ENCODE measurements around the gene IL5.

Gene IL5

DNA sequence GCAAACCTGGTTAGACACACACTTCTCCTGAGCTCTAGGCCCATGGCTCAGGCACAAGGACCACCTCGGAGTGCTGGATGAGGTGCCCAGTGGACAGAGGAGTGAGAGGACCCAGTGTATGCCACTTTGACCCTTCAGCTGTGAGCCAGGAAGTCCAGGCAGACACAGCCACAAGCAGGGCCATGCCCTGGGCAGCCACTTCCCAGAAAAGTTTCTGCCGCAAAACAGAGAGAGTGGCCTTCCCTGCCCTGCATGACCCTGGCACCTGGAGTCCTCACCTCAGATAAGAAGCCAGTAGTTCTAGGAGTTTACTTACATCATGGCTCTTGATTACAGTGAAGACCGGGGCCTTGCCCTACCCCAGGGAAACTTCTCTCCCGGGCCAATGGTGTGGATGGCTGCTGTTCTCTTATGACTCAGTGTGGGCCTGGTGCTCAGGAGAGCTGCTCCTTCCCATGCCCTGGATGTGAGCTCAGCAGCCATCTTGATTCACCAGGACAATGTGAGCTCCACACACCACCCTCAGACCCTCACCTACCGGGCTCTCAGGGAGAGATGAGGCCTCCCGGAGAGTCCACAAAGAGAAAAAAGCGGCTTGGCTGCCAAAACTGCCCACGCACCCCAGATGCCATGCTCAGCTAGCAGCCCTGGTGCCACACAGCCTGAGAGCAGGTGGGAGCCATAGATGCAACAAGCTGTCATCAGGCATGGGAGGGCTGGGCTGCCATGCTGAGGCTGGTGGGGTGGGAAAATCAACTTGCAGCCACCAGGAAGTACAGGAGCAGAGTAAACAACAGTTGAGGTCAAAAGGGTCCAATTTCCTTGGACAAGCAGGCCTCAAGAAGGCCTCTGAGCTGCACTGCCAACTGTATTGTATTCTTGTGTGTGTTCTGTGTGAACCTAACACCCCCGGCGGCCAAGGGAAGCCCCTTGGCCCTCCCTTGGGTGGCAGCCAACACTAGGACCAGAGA is 41.1 kb downstream of the IL5 start:
- Histone ChIP-seq H3K36me3 (no peaks in the 10 kb centered on the region), H3K9me3 (no peaks in the 10 kb centered on the region), H3K27me3 (no peaks in the 10 kb centered on the region), H3K27ac (no peak overlapping the region), H3K4me3 (no peak overlapping the region), H3K4me1 (peaks cover 0 to 31% (median 29%) of the 10 kb centered on the region in 4 donors)
- TF ChIP-seq CTCF (IDR thresholded peaks at IDR 0.05): no peak
- intact Hi-C loops (cut with DNase I; ENCODE audit: low total_unique reads): loop anchor here (2.0 kb wide), 1 partner anchor 115 kb away; no protein-coding TSS in a partner anchor
- peak in 1 of 2 donors; percentile 63 for DNase-seq

GRCh38 chr5:132501629-132501956 is 41.7 kb downstream of the IL5 start:
- intact Hi-C loops (cut with DNase I; ENCODE audit: low total_unique reads): loop anchor here (2.0 kb wide), 1 partner anchor 115 kb away; no protein-coding TSS in a partner anchor
- no peaks in the 10 kb centered on the region for H3K36me3 ChIP-seq
- H3K9me3 ChIP-seq: no peaks in the 10 kb centered on the region
- no peak for TF ChIP-seq CTCF (IDR thresholded peaks at IDR 0.05)
- H3K4me1 ChIP-seq: peaks cover 0 to 34% (median 32%) of the 10 kb centered on the region in 4 donors
- H3K27me3 ChIP-seq: no peaks in the 10 kb centered on the region
- H3K27ac ChIP-seq: no peak overlapping the region
- no peak overlapping the region for H3K4me3 ChIP-seq
- no peak for DNase-seq

GRCh38 chr5:132500931-132501628 is 42.2 kb downstream of the IL5 start:
- peak; percentile 79 to 87 for TF ChIP-seq CTCF (IDR thresholded peaks at IDR 0.05)
- Histone ChIP-seq H3K36me3 (no peaks in the 10 kb centered on the region), H3K4me3 (no peak overlapping the region), H3K27me3 (no peaks in the 10 kb centered on the region), H3K9me3 (no peaks in the 10 kb centered on the region), H3K27ac (peak overlapping the region; percentile 9 to 28), H3K4me1 (peaks cover 0 to 35% (median 30%) of the 10 kb centered on the region in 4 donors)
- intact Hi-C loops (cut with DNase I; ENCODE audit: low total_unique reads): loop anchor here (2.0 kb wide), 1 partner anchor 114 kb away; no protein-coding TSS in a partner anchor
- DNase-seq: peak in 1 of 2 donors; percentile 73

DNA sequence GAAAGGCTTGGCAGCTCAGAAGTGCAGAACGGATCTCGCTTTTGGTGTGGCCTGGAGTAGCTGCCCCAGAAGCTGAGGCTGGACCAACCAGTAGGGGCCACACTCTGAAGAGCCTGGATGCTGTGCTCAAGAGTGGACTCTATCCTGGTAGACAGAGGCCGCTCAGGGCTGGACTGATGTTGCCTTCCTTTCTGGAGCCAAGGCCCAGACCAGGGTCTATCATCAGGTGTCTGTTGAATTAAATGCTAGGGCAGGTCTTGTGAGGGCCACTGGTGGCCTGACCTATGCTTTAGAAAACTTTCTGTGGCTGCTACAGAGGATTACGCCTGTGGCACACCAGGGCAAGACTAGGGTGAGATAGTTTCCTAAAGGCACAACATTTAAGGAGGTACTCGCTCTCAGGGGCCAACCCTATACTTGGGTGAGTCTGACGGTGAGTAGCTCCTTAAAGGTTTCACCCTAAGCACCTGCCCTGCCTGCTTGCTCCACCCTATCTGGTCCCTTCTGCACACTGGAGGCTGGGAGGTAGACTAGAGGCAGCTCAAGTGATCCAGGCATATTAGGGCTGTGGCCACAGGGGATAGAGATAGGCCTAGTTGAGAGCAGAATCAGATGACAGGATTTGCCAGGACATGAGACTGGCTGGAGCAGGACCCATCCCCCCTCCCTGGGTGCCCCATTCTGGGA is 42.9 kb downstream of the IL5 start:
- intact Hi-C loops (cut with DNase I; ENCODE audit: low total_unique reads): loop anchor here (2.0 kb wide), 1 partner anchor 114 kb away; no protein-coding TSS in a partner anchor
- no peaks in the 10 kb centered on the region for H3K9me3 ChIP-seq
- peak in 1 of 2 donors; percentile 50 for DNase-seq
- no peaks in the 10 kb centered on the region for H3K27me3 ChIP-seq
- H3K27ac ChIP-seq: peak overlapping the region; percentile 9 to 28
- peaks cover 0 to 35% (median 30%) of the 10 kb centered on the region in 4 donors for H3K4me1 ChIP-seq
- H3K4me3 ChIP-seq: no peak overlapping the region
- H3K36me3 ChIP-seq: no peaks in the 10 kb centered on the region
- no peak for TF ChIP-seq CTCF (IDR thresholded peaks at IDR 0.05)
